Spleen (tissue), 7 donors: ENCODE data around the gene OGFR.

Source experiments
- POLR2AphosphoS5 ChIP-seq, 3 donors: sonication (generic); formaldehyde crosslinking; IDR thresholded peaks; one replicate each; pipeline ENCODE4 v1.5.1; 2017; ENCODE audit warnings: antibody characterized with exemption in 3 of 3
- TF ChIP-seq, protein P1 (sequence below), 11 experiments: fragments of 200-600 bp in 7 of 11; fragments of 450-650 bp in 4 of 11; sonication (generic) in 4 of 11; IDR thresholded peaks in 8 of 11; conservative IDR thresholded peaks in 3 of 11; 1 replicate in 7 of 11; 2 replicates in 4 of 11; pipeline versions ENCODE4 v1.4.0 to v1.8.0; 2016 to 2021; ENCODE audit warnings: antibody characterized with exemption in 11 of 11, inconsistent platforms in 4 of 11, mild to moderate bottlenecking in 1 of 11
- donor health status: DM: no; HTN: no; CAD: no; lungs with moderate emphysema.
- donor health status: DM: no; HTN: no; CAD: no.
- donor health status: DM: no; HTN: no; CAD: no.

DNA sequence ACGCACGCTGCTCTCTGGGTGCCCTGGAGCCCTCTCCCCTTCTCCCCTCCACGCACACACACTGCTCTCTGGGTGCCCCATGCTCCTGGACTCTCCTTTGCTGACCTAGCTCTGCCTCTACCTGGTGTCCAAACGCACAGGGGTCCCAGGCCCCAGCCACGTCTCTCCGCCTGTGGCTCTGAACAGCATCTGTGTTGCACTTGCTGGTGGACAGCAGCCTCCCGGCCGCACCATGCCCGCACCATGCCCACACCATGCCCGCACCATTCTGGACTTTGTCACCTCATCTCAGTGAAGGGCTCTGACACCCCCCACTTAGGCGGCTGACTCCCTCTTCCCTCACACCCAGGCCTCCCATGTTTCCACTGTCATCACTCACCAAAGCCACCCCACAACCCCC, 35.2 kb downstream of the OGFR start:
- TF ChIP-seq, protein P1, sequence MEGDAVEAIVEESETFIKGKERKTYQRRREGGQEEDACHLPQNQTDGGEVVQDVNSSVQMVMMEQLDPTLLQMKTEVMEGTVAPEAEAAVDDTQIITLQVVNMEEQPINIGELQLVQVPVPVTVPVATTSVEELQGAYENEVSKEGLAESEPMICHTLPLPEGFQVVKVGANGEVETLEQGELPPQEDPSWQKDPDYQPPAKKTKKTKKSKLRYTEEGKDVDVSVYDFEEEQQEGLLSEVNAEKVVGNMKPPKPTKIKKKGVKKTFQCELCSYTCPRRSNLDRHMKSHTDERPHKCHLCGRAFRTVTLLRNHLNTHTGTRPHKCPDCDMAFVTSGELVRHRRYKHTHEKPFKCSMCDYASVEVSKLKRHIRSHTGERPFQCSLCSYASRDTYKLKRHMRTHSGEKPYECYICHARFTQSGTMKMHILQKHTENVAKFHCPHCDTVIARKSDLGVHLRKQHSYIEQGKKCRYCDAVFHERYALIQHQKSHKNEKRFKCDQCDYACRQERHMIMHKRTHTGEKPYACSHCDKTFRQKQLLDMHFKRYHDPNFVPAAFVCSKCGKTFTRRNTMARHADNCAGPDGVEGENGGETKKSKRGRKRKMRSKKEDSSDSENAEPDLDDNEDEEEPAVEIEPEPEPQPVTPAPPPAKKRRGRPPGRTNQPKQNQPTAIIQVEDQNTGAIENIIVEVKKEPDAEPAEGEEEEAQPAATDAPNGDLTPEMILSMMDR (IDR thresholded peaks at IDR 0.05 in 8 of 11, conservative IDR thresholded peaks at IDR 0.05 in 3 of 11) = no peak
- no peak for TF ChIP-seq POLR2AphosphoS5 (IDR thresholded peaks at IDR 0.05)
